GM12874 (cell line): Measurements from ENCODE around the gene ARPC1B.

Experiments
- CTCF ChIP-seq: IDR thresholded peaks from 2 replicates; pipeline ENCODE4 v1.5.1; 2011; ENCODE audit warnings: low read depth, mild to moderate bottlenecking, control low read depth, low read length, moderate library complexity; ENCODE audit not compliant: insufficient read depth

ARPC1B gene

GRCh38 chr7:99424932-99425730 lies 50.6 kb downstream of the ARPC1B start:
- TF ChIP-seq CTCF, result no peak

DNA sequence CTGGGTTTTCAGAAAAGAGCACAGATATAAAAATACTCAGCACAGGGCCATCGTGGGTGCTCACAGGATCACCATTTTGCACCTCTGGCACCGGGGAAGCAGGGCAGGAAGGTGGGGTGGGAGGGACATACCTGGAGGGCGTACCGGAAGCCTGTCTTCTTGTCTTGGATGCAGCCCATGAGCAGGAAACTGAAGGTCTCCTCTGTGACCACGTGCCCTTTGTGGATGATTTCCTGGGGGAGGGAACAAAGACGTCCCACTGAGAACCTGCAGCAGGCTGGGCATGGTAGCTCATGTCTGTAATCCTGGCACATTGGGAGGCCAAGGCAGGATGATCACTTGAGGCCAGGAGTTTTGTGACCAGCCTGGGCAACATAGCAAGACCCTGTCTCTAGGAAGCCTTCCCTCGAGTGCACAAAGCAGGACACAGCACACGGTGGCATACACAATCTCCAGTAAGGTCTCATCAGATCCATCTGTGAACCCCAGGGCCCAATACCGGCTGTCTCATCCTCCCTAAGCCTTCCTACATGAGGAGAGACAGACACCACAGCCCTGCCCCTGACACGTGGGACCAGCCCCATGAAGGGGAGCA lies 54.5 kb downstream of the ARPC1B start:
- no peak for TF ChIP-seq CTCF

GRCh38 chr7:99429756-99430155 lies 55.2 kb downstream of the ARPC1B start:
- no peak for TF ChIP-seq CTCF

- TF ChIP-seq CTCF, result no peak
Measured at GRCh38 chr7:99433158-99433557, 58.6 kb downstream of the ARPC1B start.

GRCh38 chr7:99437946-99438572 lies 63.5 kb downstream of the ARPC1B start:
- no peak for TF ChIP-seq CTCF

DNA sequence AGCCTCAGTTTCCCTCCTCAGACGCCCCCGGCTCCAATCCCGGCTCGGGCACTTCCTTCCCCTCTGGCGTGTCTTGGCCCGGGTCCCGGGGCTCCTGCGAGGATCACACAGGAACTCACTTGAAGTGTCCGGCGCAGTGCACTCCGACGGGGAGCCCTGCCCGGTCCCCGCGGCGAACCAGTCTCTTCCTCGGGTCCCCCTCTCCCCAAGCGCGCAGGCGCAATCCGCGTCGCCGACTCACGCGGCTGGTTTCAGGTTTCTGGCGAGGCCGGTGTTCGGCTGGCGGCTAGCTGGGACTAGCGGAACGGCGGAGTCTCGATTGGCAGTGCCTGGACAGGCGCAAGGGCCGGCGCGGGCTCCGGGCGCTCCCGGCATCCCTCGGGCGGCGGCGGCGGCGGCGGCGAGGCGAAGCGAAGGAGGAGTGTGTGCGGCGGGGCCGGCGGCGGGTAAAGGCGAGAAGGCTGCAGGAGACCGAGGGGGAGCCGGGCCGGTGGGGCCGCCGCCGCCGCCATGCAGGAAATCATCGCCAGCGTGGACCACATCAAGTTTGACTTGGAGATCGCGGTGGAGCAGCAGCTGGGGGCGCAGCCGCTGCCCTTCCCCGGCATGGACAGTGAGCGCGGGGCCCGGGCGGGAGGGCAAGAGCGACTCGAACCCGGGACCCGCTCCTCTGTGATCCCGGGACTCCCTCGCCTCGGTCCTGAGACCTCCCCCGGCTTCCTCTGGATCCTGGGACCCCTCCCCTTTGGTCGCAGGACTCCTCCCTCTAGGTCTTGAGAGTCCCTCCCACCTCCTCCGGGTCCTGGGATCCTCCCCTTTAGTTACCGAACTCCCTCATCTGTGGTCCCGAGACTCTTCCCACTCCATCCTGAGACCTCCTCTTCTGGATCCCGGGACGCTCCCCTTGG lies 64.3 kb downstream of the ARPC1B start, which contains the start of the genes CPSF4 and PTCD1:
Gene CPSF4 (plus strand): TSS at position 371 of the 908 bp plus-strand sequence. CDS start 140 bp downstream, at position 511.
Gene PTCD1 (minus strand): TSS at position 226 of the 908 bp plus-strand sequence. CDS start 3,556 bp downstream, outside the sequence.
- no peak for TF ChIP-seq CTCF
